ENCODE measurements around the gene ALDH1A2.
"Not testable (repeated sequence)": the region's sequence is repeated elsewhere in the genome, so short reads cannot be mapped to it uniquely, and the experiment has no call there.

ALDH1A2 gene

GRCh38 chr15:58058073-58058472, 7.4 kb downstream of the ALDH1A2 start:
- H3K4me3 Mint-ChIP-seq, result no peak overlapping the region
- H3K9me3 Mint-ChIP-seq, result no peaks in the 10 kb centered on the region
- H3K27me3 Mint-ChIP-seq, result peaks cover 37% of the 10 kb centered on the region
- H3K27ac Mint-ChIP-seq, result no peak overlapping the region
- no peaks in the 10 kb centered on the region for H3K4me1 Mint-ChIP-seq
- H3K36me3 Mint-ChIP-seq, result no peaks in the 10 kb centered on the region

DNA sequence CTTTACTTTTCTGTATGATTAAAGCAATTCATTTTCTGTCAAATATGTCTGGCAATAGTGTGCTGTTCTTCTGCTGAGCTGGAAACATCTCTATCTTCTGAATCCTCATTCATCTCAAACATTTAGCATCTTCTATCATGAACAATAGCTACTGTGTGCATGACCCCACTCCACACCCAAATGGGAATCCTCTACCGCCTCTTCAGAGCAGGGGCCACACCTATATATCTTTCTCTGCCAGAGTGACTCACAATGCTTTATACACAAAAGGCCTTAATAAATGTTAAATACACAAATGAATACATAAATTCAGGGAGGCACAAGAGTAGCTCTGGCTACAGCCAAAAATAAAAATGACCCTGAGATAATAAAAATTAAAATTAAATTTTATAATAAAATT, 8.0 kb downstream of the ALDH1A2 start:
- Mint-ChIP-seq H3K27ac (no peak overlapping the region), H3K4me3 (no peak overlapping the region), H3K4me1 (no peaks in the 10 kb centered on the region), H3K9me3 (no peaks in the 10 kb centered on the region), H3K36me3 (no peaks in the 10 kb centered on the region), H3K27me3 (peaks cover 34% of the 10 kb centered on the region)

DNA sequence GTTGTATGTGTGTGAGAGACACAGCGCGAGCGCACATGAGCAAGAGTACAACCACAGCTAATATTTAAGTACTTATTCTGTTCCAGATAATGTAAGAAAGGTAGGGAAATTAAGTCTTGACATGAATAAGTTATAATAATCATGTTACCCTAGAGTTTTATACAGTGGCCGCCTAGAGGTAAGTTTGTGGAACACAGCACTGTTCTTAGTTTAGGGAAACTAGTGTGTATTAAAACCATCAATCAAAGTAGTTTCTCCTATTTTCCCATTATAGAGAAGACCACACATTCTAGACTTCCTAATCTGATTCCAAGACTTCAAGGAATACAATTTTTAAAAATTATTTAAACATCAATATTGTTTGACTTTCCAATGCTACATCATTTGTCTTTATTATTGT, 9.5 kb downstream of the ALDH1A2 start:
- no peaks in the 10 kb centered on the region for H3K9me3 Mint-ChIP-seq
- H3K4me3 Mint-ChIP-seq, result no peak overlapping the region
- H3K36me3 Mint-ChIP-seq, result no peaks in the 10 kb centered on the region
- no peaks in the 10 kb centered on the region for H3K4me1 Mint-ChIP-seq
- peaks cover 32% of the 10 kb centered on the region for H3K27me3 Mint-ChIP-seq
- no peak overlapping the region for H3K27ac Mint-ChIP-seq

DNA sequence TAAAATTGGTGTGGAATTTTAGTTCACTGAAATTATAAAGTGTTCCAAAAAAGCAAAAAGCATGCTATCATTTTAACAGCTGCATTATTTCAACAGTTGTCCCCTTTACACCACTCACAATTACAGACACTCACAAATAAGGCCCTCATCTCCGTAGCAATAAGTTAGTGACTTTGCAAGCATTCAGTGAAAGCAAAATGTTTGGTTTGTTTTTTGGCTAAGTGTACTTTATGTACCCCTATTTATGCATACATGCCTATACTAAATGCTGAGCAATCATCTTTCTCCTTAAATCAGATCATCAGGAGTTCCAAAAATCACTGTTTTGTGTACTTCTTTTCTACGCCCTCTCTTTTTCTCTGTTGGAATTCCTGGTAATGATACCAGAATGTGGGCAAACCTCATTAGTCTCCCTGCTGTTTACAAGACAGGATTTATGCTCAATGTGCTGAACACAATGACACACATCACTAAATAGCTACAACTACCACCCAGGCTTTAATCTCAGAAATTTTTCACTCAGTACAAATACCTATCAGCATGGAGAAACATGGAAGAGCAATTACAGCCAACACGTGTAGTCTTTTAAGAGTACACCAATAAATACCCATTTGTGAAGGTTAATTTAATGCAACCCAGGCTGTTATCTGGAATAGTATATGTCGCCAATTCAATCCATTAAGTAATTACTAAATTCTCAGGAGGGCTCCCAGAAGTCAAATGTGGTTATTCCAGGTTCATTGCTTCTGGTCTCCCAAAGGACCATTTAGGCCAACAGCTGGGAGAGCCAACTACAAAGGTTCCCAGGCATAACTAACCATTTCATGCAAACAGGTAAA, 12.0 kb downstream of the ALDH1A2 start:
- H3K36me3 Mint-ChIP-seq, result no peaks in the 10 kb centered on the region
- peaks cover 33% of the 10 kb centered on the region for H3K27me3 Mint-ChIP-seq
- H3K4me1 Mint-ChIP-seq, result no peaks in the 10 kb centered on the region
- H3K9me3 Mint-ChIP-seq, result no peaks in the 10 kb centered on the region
- H3K27ac Mint-ChIP-seq, result no peak overlapping the region
- no peak overlapping the region for H3K4me3 Mint-ChIP-seq

DNA sequence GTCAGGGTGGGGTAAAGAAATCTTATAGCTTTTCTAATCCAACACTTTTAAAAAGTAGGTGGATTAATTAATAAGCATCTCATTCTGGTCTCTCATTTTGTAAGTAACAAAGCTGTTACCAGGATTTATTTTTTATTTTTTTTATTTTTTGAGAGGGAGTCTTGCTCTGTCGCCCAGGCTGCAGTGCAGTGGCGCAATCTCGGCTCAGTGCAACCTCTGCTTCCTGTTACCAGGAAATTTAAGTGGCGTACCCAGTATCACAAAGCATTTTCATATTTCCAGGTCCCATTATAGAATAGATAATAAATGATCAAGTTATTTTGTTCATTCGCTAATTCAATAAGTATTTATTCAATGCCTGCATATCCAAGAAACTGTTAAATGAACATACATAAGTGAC, 13.2 kb downstream of the ALDH1A2 start:
- no peaks in the 10 kb centered on the region for H3K36me3 Mint-ChIP-seq
- H3K9me3 Mint-ChIP-seq, result no peaks in the 10 kb centered on the region
- H3K27ac Mint-ChIP-seq, result no peak overlapping the region
- peaks cover 29% of the 10 kb centered on the region for H3K27me3 Mint-ChIP-seq
- no peak overlapping the region for H3K4me3 Mint-ChIP-seq
- no peaks in the 10 kb centered on the region for H3K4me1 Mint-ChIP-seq

GRCh38 chr15:58049520-58050227, 15.8 kb downstream of the ALDH1A2 start:
- Mint-ChIP-seq H3K36me3 (no peaks in the 10 kb centered on the region), H3K4me1 (no peaks in the 10 kb centered on the region), H3K9me3 (no peaks in the 10 kb centered on the region), H3K27me3 (peaks cover 33% of the 10 kb centered on the region), H3K27ac (no peak overlapping the region), H3K4me3 (no peak overlapping the region)

- no peaks in the 10 kb centered on the region for H3K4me1 Mint-ChIP-seq
- H3K4me3 Mint-ChIP-seq, result no peak overlapping the region
- peaks cover 24% of the 10 kb centered on the region for H3K27me3 Mint-ChIP-seq
- H3K9me3 Mint-ChIP-seq, result no peaks in the 10 kb centered on the region
- H3K36me3 Mint-ChIP-seq, result no peaks in the 10 kb centered on the region
- H3K27ac Mint-ChIP-seq, result no peak overlapping the region
These were observed 17.2 kb downstream of the ALDH1A2 start for GRCh38 chr15:58048261-58048660.

GRCh38 chr15:58047149-58047548, 18.4 kb downstream of the ALDH1A2 start:
- H3K36me3 Mint-ChIP-seq, result no peaks in the 10 kb centered on the region
- no peaks in the 10 kb centered on the region for H3K9me3 Mint-ChIP-seq
- no peak overlapping the region for H3K27ac Mint-ChIP-seq
- no peak overlapping the region for H3K4me3 Mint-ChIP-seq
- H3K27me3 Mint-ChIP-seq, result peaks cover 25% of the 10 kb centered on the region
- no peaks in the 10 kb centered on the region for H3K4me1 Mint-ChIP-seq

GRCh38 chr15:58046467-58046866, 19.0 kb downstream of the ALDH1A2 start:
- Mint-ChIP-seq H3K27me3 (peaks cover 20% of the 10 kb centered on the region), H3K36me3 (no peaks in the 10 kb centered on the region), H3K4me1 (no peaks in the 10 kb centered on the region), H3K9me3 (no peaks in the 10 kb centered on the region), H3K27ac (no peak overlapping the region), H3K4me3 (no peak overlapping the region)

GRCh38 chr15:58045376-58045775, 20.1 kb downstream of the ALDH1A2 start:
- not testable (repeated sequence) for H3K4me1 Mint-ChIP-seq, H3K9me3 Mint-ChIP-seq, H3K36me3 Mint-ChIP-seq, H3K4me3 Mint-ChIP-seq
- Mint-ChIP-seq H3K27ac (peak overlapping the region; percentile 56), H3K27me3 (peaks cover 18% of the 10 kb centered on the region)

DNA sequence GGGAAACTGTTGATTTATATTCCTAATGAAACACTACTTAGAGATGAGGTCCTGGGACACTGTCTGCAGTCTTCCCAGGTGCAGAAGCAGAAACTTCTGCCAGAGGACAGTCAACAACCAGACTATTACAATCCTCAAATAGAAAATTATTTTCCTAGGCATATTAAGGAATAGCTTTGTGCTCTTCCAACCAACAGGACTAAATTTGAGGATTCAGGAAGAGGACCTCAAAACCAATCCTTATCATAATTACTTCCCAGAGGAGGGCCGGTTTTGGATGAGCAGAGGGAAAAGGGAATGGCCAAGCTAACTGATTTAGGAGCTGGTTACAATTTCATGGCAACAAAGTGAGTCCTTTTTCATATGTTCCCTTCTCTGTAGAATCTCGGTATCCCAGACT, 21.0 kb downstream of the ALDH1A2 start:
- Mint-ChIP-seq H3K4me1 (no peaks in the 10 kb centered on the region), H3K4me3 (no peak overlapping the region), H3K9me3 (no peaks in the 10 kb centered on the region), H3K27ac (no peak overlapping the region), H3K36me3 (no peaks in the 10 kb centered on the region), H3K27me3 (peaks cover 15% of the 10 kb centered on the region)

DNA sequence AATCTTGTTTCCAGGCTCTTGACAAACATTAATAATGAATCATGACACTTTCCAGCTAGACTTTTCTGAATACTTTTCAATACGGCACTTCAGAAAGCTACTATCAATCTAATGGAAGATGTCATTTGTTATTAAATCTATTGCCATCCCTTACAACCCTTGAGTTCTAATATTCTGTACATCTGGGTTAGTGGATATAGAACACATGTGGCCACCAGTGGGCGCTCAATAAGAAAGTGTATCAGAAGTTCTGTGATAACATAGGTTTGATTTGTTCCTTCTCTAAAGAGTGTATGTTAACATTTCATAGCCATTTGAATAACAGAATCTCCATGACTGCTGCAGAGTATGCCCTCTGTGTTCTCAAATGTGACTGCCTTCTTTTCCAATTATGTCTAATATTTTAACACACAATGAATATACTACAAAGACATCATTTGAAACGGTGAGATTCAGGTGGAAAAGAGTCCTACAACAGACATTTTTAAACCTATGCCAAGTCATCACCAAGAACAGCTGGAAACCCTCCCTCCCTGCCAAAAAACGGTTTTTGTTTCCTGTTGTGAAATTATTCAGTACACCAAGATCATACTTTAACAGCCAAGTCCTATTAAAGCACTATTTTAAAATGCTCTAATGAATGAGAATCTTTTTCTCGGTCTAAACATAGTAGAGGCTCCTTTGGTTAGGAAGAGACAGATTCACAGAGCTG, 22.2 kb downstream of the ALDH1A2 start:
- no peaks in the 10 kb centered on the region for H3K4me1 Mint-ChIP-seq
- no peaks in the 10 kb centered on the region for H3K36me3 Mint-ChIP-seq
- H3K27ac Mint-ChIP-seq, result no peak overlapping the region
- no peak overlapping the region for H3K4me3 Mint-ChIP-seq
- peaks cover 15% of the 10 kb centered on the region for H3K27me3 Mint-ChIP-seq
- H3K9me3 Mint-ChIP-seq, result no peaks in the 10 kb centered on the region

GRCh38 chr15:58042006-58042405, 23.5 kb downstream of the ALDH1A2 start:
- Mint-ChIP-seq H3K27me3 (peaks cover 19% of the 10 kb centered on the region), H3K27ac (no peak overlapping the region), H3K4me1 (no peaks in the 10 kb centered on the region), H3K4me3 (no peak overlapping the region), H3K9me3 (no peaks in the 10 kb centered on the region), H3K36me3 (no peaks in the 10 kb centered on the region)

DNA sequence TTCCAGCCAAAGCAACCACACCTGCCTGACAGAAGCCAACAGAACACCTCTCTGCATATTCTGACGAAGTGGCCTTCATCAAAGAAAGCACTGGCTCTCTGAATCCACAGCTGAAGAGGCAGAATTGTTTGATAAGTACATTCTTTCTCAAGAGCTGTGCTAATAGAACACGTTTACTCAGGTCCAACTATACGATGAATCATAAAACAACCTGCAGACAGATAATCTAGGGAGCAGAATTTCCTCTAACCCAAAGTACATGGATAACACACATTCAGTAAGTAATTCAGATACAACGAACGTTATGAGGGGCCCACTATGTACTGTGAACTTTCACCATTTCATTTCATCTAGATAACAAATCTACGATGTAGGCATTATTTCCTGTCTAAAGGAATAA, 25.4 kb downstream of the ALDH1A2 start:
- H3K9me3 Mint-ChIP-seq, result no peaks in the 10 kb centered on the region
- no peaks in the 10 kb centered on the region for H3K36me3 Mint-ChIP-seq
- no peak overlapping the region for H3K27ac Mint-ChIP-seq
- peaks cover 23% of the 10 kb centered on the region for H3K27me3 Mint-ChIP-seq
- H3K4me3 Mint-ChIP-seq, result no peak overlapping the region
- no peaks in the 10 kb centered on the region for H3K4me1 Mint-ChIP-seq

GRCh38 chr15:58039079-58040035, 26.2 kb downstream of the ALDH1A2 start:
- Mint-ChIP-seq H3K9me3 (no peaks in the 10 kb centered on the region), H3K4me1 (no peaks in the 10 kb centered on the region), H3K27ac (no peak overlapping the region), H3K36me3 (no peaks in the 10 kb centered on the region), H3K4me3 (no peak overlapping the region), H3K27me3 (peaks cover 19% of the 10 kb centered on the region)

Measured in activated naive CD4-positive, alpha-beta T cell treated with anti-CD3 and anti-CD28 coated beads, Interleukin-2, amount 50 U/mL, for 24 hours (primary cell).